A549 treated with AZD9567 at 1 μM for 4 hours (cell line): Measurements from ENCODE around the gene UBAC1. TPM values are rescaled to one million over a fixed set of nuclear protein-coding genes. Genes with fewer than 3 reads are reported as not detected.

Experiments used
- total RNA-seq: library from RNA; stranded (reverse); fragments of 200-300 nt; extraction: Qiagen RNA extraction; gene quantifications from 5 replicates; pipeline ENCODE4 v1.2.3, GENCODE V29; 2022; ENCODE audit not compliant: insufficient read depth

UBAC1 gene
- total RNA-seq = 31.8 to 38.4 TPM (median 34.5 TPM) in 5 replicates

GRCh38 chr9:135961277-135961715, at the start of gene UBAC1:
Gene UBAC1 (minus strand): TSS chr9:135961373. CDS start chr9:135961162, 211 bp downstream.

GRCh38 chr9:135907431-135908092, 53.6 kb downstream of the UBAC1 start, which contains the start of gene CAMSAP1:
Gene CAMSAP1 (minus strand): TSS chr9:135907546. CDS start chr9:135907159, 387 bp downstream.

Other genes with a start within 250 kb of the UBAC1 start
- 20.0 to 22.6 TPM (median 21.0 TPM) in 5 replicates for gene CAMSAP1, start 53.8 kb downstream of the UBAC1 start, total RNA-seq
- 23.3 to 34.2 TPM (median 32.2 TPM) in 5 replicates for gene NACC2, start 133.9 kb upstream of the UBAC1 start, total RNA-seq
- gene TMEM250, start 157.5 kb upstream of the UBAC1 start, total RNA-seq = 25.8 to 49.7 TPM (median 44.8 TPM) in 5 replicates
- 0.06 to 0.14 TPM (median 0.06 TPM) in 3 of 5 replicates, not detected in the others for gene LHX3, start 243.8 kb upstream of the UBAC1 start, total RNA-seq